Measurements from ENCODE around the gene LIN28B.

Gene LIN28B

GRCh38 chr6:104959026-104959858 lies 2.3 kb downstream of the LIN28B start:
- no peaks in the 10 kb centered on the region for H3K79me2 ChIP-seq
- H3K9ac ChIP-seq: no peak overlapping the region
- H3K36me3 ChIP-seq (ENCODE audit: control insufficient read depth, insufficient read depth, low read length): no peaks in the 10 kb centered on the region
- no peak for TF ChIP-seq CTCF (IDR thresholded peaks at IDR 0.05)
- H3K4me2 ChIP-seq (ENCODE audit: low read length): no peak overlapping the region
- no peaks in the 10 kb centered on the region for H3K9me3 ChIP-seq (ENCODE audit: control insufficient read depth, low read length)
- H3K4me3 ChIP-seq (ENCODE audit: low read depth, low read length): no peak overlapping the region
- H3K27me3 ChIP-seq (ENCODE audit: control insufficient read depth, insufficient read depth, low read length): no peaks in the 10 kb centered on the region
- H3K27ac ChIP-seq: no peak overlapping the region
- H3K4me1 ChIP-seq: no peaks in the 10 kb centered on the region
- no peak overlapping the region for H2AFZ ChIP-seq

- no peaks in the 10 kb centered on the region for H3K36me3 ChIP-seq (ENCODE audit: control insufficient read depth, insufficient read depth, low read length)
- no peak overlapping the region for H3K27ac ChIP-seq
- no peaks in the 10 kb centered on the region for H3K9me3 ChIP-seq (ENCODE audit: control insufficient read depth, low read length)
- no peak for TF ChIP-seq CTCF (IDR thresholded peaks at IDR 0.05)
- H3K9ac ChIP-seq: no peak overlapping the region
- H3K4me2 ChIP-seq (ENCODE audit: low read length): no peak overlapping the region
- H3K4me1 ChIP-seq: no peaks in the 10 kb centered on the region
- H2AFZ ChIP-seq: no peak overlapping the region
- no peaks in the 10 kb centered on the region for H3K27me3 ChIP-seq (ENCODE audit: control insufficient read depth, insufficient read depth, low read length)
- no peak overlapping the region for H3K4me3 ChIP-seq (ENCODE audit: low read depth, low read length)
- no peaks in the 10 kb centered on the region for H3K79me2 ChIP-seq
These were observed 12.2 kb downstream of the LIN28B start for GRCh38 chr6:104969108-104969507.

GRCh38 chr6:104969785-104970581 lies 13.1 kb downstream of the LIN28B start:
- Histone ChIP-seq H3K4me2 (ENCODE audit: low read length) (no peak overlapping the region), H3K9ac (no peak overlapping the region), H3K36me3 (ENCODE audit: control insufficient read depth, insufficient read depth, low read length) (no peaks in the 10 kb centered on the region), H2AFZ (no peak overlapping the region), H3K27ac (no peak overlapping the region), H3K4me3 (ENCODE audit: low read depth, low read length) (no peak overlapping the region), H3K9me3 (ENCODE audit: control insufficient read depth, low read length) (no peaks in the 10 kb centered on the region), H3K27me3 (ENCODE audit: control insufficient read depth, insufficient read depth, low read length) (no peaks in the 10 kb centered on the region), H3K79me2 (no peaks in the 10 kb centered on the region), H3K4me1 (no peaks in the 10 kb centered on the region)
- TF ChIP-seq CTCF (IDR thresholded peaks at IDR 0.05): no peak

- Histone ChIP-seq H3K4me1 (no peaks in the 10 kb centered on the region), H3K9ac (no peak overlapping the region), H3K79me2 (no peaks in the 10 kb centered on the region), H3K9me3 (ENCODE audit: control insufficient read depth, low read length) (no peaks in the 10 kb centered on the region), H3K27ac (no peak overlapping the region), H3K4me3 (ENCODE audit: low read depth, low read length) (no peak overlapping the region), H2AFZ (no peak overlapping the region), H3K27me3 (ENCODE audit: control insufficient read depth, insufficient read depth, low read length) (no peaks in the 10 kb centered on the region), H3K36me3 (ENCODE audit: control insufficient read depth, insufficient read depth, low read length) (no peaks in the 10 kb centered on the region), H3K4me2 (ENCODE audit: low read length) (no peak overlapping the region)
- no peak for TF ChIP-seq CTCF (IDR thresholded peaks at IDR 0.05)
These were observed 16.5 kb downstream of the LIN28B start for GRCh38 chr6:104973404-104973803.

All from parathyroid adenoma (tissue), 2 donors.